HG03432 (cell line): ENCODE data around the gene FUT9.

ENCODE experiments used
- ATAC-seq: cut with Tn5 transposase; IDR thresholded peaks from one replicate; pipeline ENCODE4 v1.9.1; 2021; ENCODE audit warnings: mild to moderate bottlenecking, moderate library complexity; ENCODE audit not compliant: unreplicated experiment

The FUT9 gene

GRCh38 chr6:96066376-96066775 lies 50.6 kb downstream of the FUT9 start:
- no peak for ATAC-seq

GRCh38 chr6:96073555-96073954 lies 57.8 kb downstream of the FUT9 start:
- no peak for ATAC-seq

DNA sequence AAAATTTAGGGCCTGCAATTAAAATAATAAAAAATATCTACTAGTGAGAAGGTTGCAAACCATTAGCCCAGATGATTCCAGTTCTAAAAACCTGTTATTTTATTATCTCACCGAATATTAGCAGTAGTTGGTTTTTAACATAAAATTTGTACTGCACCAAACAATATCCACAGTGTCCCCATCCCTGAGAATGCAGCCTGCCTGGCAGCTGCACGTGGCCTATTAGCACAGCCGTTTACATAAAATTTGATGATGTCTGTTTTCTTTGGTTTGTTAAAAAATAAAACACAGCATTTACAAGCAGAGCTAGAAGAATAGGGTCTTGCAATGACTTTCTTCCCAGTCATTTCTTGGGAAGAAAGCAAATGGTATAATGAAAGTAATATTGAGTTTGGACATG lies 58.2 kb downstream of the FUT9 start:
- ATAC-seq, result no peak

GRCh38 chr6:96075826-96076225 lies 60.1 kb downstream of the FUT9 start:
- no peak for ATAC-seq

GRCh38 chr6:96086745-96087144 lies 71.0 kb downstream of the FUT9 start:
- no peak for ATAC-seq

DNA sequence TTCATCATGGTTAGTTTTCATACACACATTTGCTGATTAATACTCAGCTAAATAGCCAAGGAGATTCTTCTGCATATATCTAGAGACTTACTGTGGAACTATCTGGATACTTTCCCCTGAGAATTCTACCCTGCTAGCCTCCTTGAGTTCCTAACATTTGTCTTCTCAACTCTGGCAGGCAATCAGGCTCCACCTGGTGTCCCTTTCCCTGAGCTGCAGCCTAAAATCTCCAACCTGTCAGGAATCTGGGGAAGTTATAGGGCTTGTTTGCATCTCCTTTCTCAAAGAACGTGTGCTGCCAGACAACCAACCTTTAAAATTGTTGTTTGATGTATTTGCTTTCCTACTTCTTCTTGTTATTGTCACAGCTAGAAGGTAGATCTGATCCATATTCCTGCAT lies 73.4 kb downstream of the FUT9 start:
- ATAC-seq, result no peak

DNA sequence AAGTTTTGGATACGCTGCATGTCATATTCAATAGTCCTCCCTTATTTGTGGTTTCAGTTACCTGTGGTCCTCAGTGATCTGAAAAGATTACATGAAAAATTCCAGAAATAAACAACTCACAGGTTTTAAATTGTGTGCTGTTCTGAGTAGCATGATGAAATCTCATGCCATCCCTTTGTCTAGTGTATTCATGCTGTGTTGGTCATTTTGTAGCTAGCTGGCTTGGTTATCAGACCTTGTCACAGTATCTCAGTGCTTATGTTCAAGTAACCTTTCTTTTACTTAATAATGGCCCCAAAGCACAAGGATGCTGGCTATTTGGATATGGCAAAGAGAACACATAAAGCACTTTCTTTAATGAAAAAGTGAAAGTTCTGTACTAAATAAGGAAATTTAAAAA lies 78.3 kb downstream of the FUT9 start:
- no peak for ATAC-seq

DNA sequence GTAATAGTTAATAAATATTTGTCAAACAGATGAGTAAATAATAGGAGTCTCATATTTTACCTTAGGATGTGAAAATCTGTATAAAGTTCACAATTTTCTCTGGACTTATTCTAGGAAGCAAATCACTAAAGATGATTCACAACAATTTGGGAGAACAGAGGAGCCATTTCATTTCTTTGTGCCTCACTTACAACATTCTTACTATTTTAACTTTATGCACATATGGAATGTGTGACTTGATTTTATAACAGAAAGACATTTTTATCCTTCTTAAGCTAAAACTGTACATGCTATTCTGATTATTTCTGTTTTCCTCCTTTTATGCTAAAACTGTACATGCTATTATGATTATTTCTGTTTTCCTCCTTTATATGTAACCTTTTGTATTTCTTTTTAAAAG lies 83.3 kb downstream of the FUT9 start:
- no peak for ATAC-seq

- no peak for ATAC-seq
Measured at GRCh38 chr6:96101564-96101963, 85.8 kb downstream of the FUT9 start.

GRCh38 chr6:96104910-96105309 lies 89.1 kb downstream of the FUT9 start:
- no peak for ATAC-seq

DNA sequence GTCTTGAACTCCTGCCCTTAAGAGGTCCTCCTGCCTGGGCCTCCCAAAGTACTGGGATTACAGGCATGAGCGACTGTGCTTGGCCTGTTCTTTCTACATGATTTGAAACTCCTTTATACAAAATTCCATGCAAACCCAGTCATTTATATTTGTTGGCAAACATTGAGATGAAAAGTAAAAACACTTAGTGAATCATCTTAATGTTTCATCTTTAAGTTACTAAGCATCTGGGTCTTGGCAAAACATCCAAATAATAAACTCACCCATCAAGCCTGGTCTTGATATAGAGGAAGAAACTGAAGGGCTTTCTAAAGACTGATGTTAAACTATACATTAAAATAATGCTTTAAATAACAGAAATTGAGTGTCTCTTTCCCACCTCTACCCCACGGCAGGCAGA lies 95.1 kb downstream of the FUT9 start:
- ATAC-seq, result no peak

DNA sequence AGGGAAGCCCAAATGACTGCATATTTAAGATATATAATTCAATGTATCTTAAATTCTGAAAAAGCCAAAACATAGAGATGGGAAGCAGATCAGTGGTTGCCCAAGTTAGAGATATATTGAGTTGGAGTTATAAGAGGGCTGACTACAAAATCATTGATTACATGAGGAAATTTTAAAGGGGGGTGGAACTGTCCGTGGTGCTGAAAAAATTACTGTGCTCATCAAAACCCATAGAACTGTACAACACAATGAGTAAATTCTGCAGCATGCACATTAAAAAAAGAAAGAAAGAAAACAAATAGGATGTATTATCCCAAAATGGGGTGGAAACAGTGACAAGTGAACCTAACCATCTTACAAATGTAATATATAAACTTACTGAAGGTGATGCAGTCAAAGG lies 100.9 kb downstream of the FUT9 start:
- ATAC-seq, result no peak

DNA sequence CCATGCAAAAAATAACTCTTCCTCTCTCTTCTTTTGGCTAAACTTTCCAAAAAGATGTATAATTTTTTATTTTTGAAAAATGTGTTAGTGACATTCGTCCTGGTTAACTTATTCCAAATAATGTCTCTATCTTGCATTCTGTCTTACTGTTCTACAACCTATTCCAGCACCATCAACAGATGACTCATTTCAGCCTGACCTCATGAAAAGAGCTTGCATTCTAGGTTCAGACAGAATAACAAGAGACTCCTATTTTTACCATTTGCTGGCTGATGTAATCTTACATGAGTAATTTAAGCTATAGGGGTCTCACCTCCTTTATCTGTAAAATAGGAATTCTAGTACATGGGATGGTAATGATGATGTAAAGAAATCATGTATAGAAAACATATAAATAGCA lies 109.0 kb downstream of the FUT9 start:
- no peak for ATAC-seq

DNA sequence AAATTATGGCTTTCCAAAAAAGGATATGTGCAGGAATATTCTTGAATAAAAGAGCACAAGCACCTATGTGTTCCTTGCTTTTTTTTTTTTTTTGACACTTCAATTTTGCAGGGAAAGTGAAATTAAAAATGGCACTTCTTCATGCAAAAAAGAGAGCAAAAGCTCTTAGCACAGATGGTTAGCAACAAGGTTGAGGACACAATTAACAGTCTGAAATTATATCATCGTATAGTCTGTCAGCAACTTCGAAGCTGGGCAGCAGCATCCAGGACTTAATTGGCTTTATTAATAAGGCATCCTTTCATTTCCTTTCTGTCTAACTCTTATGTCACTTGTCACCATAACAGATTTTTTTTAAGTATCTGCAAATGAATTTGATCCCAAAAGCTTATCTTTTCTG lies 122.6 kb downstream of the FUT9 start:
- ATAC-seq, result no peak

DNA sequence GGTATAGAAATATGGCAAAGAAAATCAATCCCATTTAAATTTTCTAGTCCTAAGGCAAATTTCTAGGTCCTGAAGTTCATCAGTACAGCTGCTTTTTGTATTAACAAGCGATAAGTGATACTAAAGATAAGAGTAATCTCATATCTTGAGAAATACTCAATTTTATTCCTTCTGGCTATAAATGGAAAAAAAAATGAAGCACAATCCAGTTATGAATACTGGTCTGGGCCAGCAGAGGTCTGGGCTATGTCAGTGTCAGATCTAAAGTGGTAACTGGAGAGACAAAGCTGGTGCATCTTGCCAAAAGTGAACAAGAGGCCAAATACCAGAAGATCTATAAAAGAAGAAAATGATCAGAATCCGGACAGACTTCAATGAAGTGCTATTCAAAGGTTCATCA lies 126.4 kb downstream of the FUT9 start:
- no peak for ATAC-seq

DNA sequence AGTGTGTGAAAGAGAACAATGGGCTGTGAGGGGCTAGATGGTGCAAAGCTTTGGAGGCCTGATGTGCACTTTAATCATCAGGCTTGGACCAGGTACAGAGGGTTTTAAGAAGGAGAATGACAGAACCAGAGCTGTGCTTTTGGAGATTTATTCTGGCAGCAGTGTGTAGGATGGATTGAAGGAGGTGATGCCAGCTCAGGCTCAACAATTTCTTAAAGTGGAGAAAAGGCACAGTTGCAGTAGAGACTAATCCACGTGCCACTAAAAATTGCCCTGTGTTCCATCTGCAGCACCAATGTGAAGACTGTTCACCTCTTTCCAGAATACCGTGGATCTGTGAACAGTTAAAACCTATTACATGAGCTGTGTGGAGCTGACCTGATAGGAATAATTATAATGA lies 134.7 kb downstream of the FUT9 start:
- ATAC-seq, result no peak

DNA sequence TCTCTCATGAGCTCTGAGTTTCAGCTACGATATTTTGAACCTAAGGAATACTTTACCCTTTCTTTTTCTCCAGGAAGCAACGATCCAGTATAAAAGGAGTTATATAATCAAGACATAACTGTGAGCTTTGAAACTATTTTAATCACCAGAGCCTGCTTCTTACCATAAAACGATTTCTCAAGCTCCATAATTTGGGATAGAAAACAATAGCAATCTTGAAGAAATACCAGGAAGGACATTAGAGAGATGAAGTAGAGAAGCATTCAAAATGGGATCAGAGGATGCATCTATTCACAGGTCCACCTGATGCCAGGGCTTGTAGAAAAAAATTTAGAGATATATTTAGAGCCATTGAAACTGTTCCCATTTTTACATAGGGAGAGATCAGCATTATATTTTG lies 135.9 kb downstream of the FUT9 start:
- no peak for ATAC-seq

DNA sequence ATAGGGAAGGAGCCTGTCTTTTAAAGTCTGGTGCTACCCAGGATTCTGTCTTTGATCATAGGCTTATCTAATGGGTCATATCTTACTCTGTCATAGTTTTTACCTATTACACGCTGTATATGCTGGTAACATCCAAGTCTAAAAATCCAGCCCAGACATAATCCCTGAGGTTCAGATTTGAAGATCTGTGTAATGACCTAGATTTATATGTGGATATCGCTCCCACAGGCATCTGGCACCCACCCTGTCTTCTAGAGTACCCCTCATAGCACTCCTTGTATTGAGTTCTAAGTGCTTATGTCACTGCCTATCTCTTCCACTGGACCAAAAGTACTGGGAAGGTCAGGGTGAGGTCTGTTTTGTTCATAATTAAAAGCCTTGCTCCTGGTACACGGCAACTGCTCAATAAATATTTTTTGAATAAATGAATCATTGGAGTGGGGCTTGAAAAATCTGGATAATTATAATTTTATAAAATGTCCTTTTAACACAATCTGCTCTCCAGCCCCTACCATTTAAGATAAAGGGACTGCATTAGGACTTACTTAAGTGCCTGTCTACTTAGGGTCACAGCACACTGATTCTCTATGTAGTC lies 136.4 kb downstream of the FUT9 start:
- no peak for ATAC-seq

DNA sequence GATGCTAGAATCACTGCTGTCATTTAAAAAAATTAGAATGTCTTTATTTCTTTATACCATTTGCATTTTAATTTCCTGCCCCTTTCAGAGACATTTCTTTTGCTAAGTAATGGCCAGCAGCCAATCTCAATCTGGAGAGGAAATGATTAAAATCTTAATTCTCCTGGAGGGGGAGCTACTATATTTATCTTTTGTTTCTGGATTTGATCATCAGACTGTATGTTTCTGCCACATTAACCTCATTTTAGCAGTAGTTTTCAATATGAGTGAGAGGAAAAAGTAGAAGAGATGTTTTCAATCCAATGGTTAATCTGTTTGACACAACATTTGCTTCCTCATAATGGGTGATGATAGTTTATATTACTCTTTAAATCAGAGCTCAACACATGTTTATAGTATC lies 138.0 kb downstream of the FUT9 start:
- no peak for ATAC-seq

DNA sequence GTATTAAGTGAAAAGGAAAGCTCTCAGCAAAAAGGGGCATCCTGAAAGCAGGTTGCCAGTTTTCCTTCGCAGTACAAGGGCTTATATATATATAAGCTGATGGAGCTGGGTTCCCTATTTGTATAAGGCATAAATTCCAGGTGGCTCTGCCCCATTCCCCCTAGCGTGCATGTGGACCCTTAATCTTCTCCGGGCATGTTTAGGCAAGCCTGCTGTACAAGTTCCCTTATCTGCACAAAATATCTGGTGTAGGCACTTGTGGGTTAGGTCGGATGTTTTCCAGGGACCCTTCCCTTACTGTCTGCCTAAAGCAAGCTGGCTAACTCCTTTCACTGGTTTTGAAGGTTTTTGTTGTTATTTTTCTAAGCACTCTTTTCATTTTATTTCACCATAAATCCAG lies 140.7 kb downstream of the FUT9 start:
- ATAC-seq, result no peak

- ATAC-seq, result peak; percentile 94
Measured at GRCh38 chr6:96157018-96157565, 141.3 kb downstream of the FUT9 start.

- ATAC-seq, result no peak
Measured at GRCh38 chr6:96162711-96163120, 146.9 kb downstream of the FUT9 start.

GRCh38 chr6:96164802-96165201 lies 149.0 kb downstream of the FUT9 start:
- peak; percentile 80 for ATAC-seq
